HepG2 (cell line): Measurements from ENCODE around the gene TRIM54. TPM values are rescaled to one million over a fixed set of nuclear protein-coding genes. Genes with fewer than 3 reads are reported as not detected.

Experiments used
- ATAC-seq: fragments of 200-7000 bp; cut with Tn5 transposase; 3 replicates; pipeline ENCODE4 v1.9.1; 2020; ENCODE audit warnings: mild to moderate bottlenecking, moderate library complexity
- BruUV-seq: library from RNA; stranded (reverse); fragments of 400-500 nt; replicated peaks from 2 replicates; lab custom pipeline; 2021; lab: Mats Ljungman, UMichigan
- CTCF ChIA-PET: fragments of 300-600 bp; formaldehyde crosslinking; extraction: SDS; loops from one replicate; lab custom pipeline; 2021; ENCODE audit warnings: low total read pairs, inconsistent platforms, low intra/inter-chr PET ratio; lab: Yijun Ruan, JAX
- POLR2A ChIA-PET: fragments of 350-600 bp; sonication (Branson Sonifier 250); formaldehyde crosslinking; loops from one replicate; lab custom pipeline; 2020; ENCODE audit warnings: antibody characterized with exemption, inconsistent platforms; lab: Yijun Ruan, JAX
- DNase-seq: peaks from one replicate; pipeline ENCODE4 v3.0.0-alpha.2; 2015; ENCODE audit warnings: low spot score
- FAIRE-seq: peaks from 3 replicates; lab custom pipeline; 2011; peaks lifted over from hg19 to GRCh38; lab: Jason Lieb, UNC
- H2AFZ ChIP-seq: one replicate; pipeline ENCODE4 v1.6.1; 2011; ENCODE audit warnings: low read length, inconsistent platforms
- H3K27ac ChIP-seq: fragments of 300-600 bp; 3 replicates; pipeline ENCODE4 v1.8.0; 2011; ENCODE audit warnings: mixed run types, mild to moderate bottlenecking, mixed read lengths, low read length, inconsistent platforms; ENCODE audit not compliant: insufficient read depth; ENCODE audit errors: extremely low read length
- H3K27me3 ChIP-seq, 2 experiments: fragments of 200-600 bp in 1 of 2; 2 replicates in 1 of 2; 3 replicates in 1 of 2; pipeline versions ENCODE4 v1.6.0 to v1.8.0; 2011; ENCODE audit warnings: low read length in 2 of 2, mild to moderate bottlenecking in 2 of 2, moderate library complexity in 2 of 2, inconsistent platforms in 1 of 2; ENCODE audit not compliant: insufficient read depth in 2 of 2, control insufficient read depth in 1 of 2
- H3K36me3 ChIP-seq, 2 experiments: fragments of 200-600 bp in 1 of 2; replicated peaks in 1 of 2; 2 replicates in 1 of 2; 3 replicates in 1 of 2; pipeline versions ENCODE4 v1.5.1 to v1.8.0; 2011; ENCODE audit warnings: low read length in 2 of 2, inconsistent platforms in 1 of 2; ENCODE audit not compliant: insufficient read depth in 2 of 2, control insufficient read depth in 1 of 2
- H3K4me1 ChIP-seq: 2 replicates; pipeline ENCODE4 v1.5.1; 2012; ENCODE audit warnings: low read length, inconsistent platforms; ENCODE audit not compliant: insufficient read depth
- H3K4me2 ChIP-seq: 2 replicates; pipeline ENCODE4 v1.6.0; 2011; ENCODE audit warnings: low read depth, low read length, inconsistent platforms
- H3K4me3 ChIP-seq, 3 experiments: fragments of 200-600 bp in 1 of 3; sonication (generic), shearing (Covaris generic) in 1 of 3; replicated peaks in 1 of 3; 2 replicates each; pipeline ENCODE4 v1.5.1; 2011 to 2016; ENCODE audit warnings: low read length in 3 of 3, inconsistent platforms in 2 of 3, low read depth in 2 of 3, mild to moderate bottlenecking in 2 of 3, control low read depth in 1 of 3, mixed read lengths in 1 of 3; ENCODE audit not compliant: insufficient read depth in 1 of 3
- H3K79me2 ChIP-seq: one replicate; pipeline ENCODE4 v1.6.1; 2011; ENCODE audit warnings: low read length, inconsistent platforms; ENCODE audit not compliant: insufficient read depth
- H3K9ac ChIP-seq: 2 replicates; pipeline ENCODE4 v1.6.0; 2011; ENCODE audit warnings: mild to moderate bottlenecking, low read depth, low read length, inconsistent platforms; ENCODE audit not compliant: insufficient read depth
- H3K9me3 ChIP-seq: 2 replicates; pipeline ENCODE4 v1.5.1; 2012; ENCODE audit warnings: mild to moderate bottlenecking, low read length
- H4K20me1 ChIP-seq: 2 replicates; pipeline ENCODE4 v1.6.0; 2011; ENCODE audit warnings: inconsistent platforms, mild to moderate bottlenecking, low read length, moderate library complexity; ENCODE audit not compliant: insufficient read depth
- ATAD3A ChIP-seq: sonication (generic); formaldehyde crosslinking; IDR thresholded peaks from 2 replicates; pipeline ENCODE4 v1.4.0; 2020; ENCODE audit warnings: missing genetic modification reagents
- ATF7 ChIP-seq, 2 experiments: fragments of 450-650 bp in 1 of 2; sonication (generic) in 1 of 2; formaldehyde crosslinking in 1 of 2; IDR thresholded peaks; 2 replicates each; pipeline versions ENCODE4 v1.4.0 to v1.6.1; 2016 to 2020; ENCODE audit warnings: antibody characterized with exemption in 1 of 2, mild to moderate bottlenecking in 1 of 2, missing genetic modification reagents in 1 of 2
- ELF1 ChIP-seq: sonication (generic); formaldehyde crosslinking; IDR thresholded peaks from 2 replicates; pipeline ENCODE4 v1.4.0; 2020; ENCODE audit warnings: missing genetic modification reagents
- HNRNPL ChIP-seq: fragments of 200-400 bp; formaldehyde crosslinking; IDR thresholded peaks from 2 replicates; pipeline ENCODE4 v1.6.1; 2017; ENCODE audit warnings: mild to moderate bottlenecking, low read depth, low read length
- HOXA5 ChIP-seq: sonication (generic); formaldehyde crosslinking; IDR thresholded peaks from 2 replicates; pipeline ENCODE4 v1.4.0; 2020; ENCODE audit warnings: missing genetic modification reagents
- MXD4 ChIP-seq: IDR thresholded peaks from 2 replicates; pipeline ENCODE4 v1.6.1; 2016; ENCODE audit warnings: mild to moderate bottlenecking, missing biosample characterization, missing genetic modification reagents
- PATZ1 ChIP-seq: sonication (generic); formaldehyde crosslinking; IDR thresholded peaks from 2 replicates; pipeline ENCODE4 v1.4.0; 2020; ENCODE audit warnings: missing genetic modification reagents
- RFX3 ChIP-seq: IDR thresholded peaks from 2 replicates; pipeline ENCODE4 v1.6.1; 2016; ENCODE audit warnings: missing biosample characterization, missing genetic modification reagents
- SKI ChIP-seq: fragments of 450-650 bp; IDR thresholded peaks from one replicate; pipeline ENCODE4 v1.6.1; 2018; ENCODE audit warnings: mild to moderate bottlenecking; ENCODE audit not compliant: partially characterized antibody
- SMAD9 ChIP-seq: sonication (generic); formaldehyde crosslinking; IDR thresholded peaks from 2 replicates; pipeline ENCODE4 v1.5.1; 2020; ENCODE audit warnings: mild to moderate bottlenecking, missing genetic modification reagents
- YEATS4 ChIP-seq: sonication (generic); formaldehyde crosslinking; IDR thresholded peaks from 2 replicates; pipeline ENCODE4 v1.4.0; 2020; ENCODE audit warnings: missing genetic modification reagents, borderline replicate concordance
- ZFP90 ChIP-seq: sonication (generic); formaldehyde crosslinking; IDR thresholded peaks from 2 replicates; pipeline ENCODE4 v1.8.0; 2022; ENCODE audit warnings: missing genetic modification reagents, mild to moderate bottlenecking, inconsistent platforms, borderline replicate concordance
- ZMAT3 ChIP-seq: sonication (generic); formaldehyde crosslinking; conservative IDR thresholded peaks from 2 replicates; pipeline ENCODE4 v1.7.0; 2021; ENCODE audit warnings: missing genetic modification reagents
- ZNF274 ChIP-seq: sonication (generic); formaldehyde crosslinking; IDR thresholded peaks from 2 replicates; pipeline ENCODE4 v1.5.1; 2020; ENCODE audit warnings: mild to moderate bottlenecking, missing genetic modification reagents
- ZNF549 ChIP-seq: sonication (generic); formaldehyde crosslinking; IDR thresholded peaks from 2 replicates; pipeline ENCODE4 v1.5.0; 2020; ENCODE audit warnings: missing genetic modification reagents
- ZNF577 ChIP-seq: sonication (generic); formaldehyde crosslinking; IDR thresholded peaks from 2 replicates; pipeline ENCODE4 v1.4.0; 2020; ENCODE audit warnings: mild to moderate bottlenecking, low read depth, missing genetic modification reagents, borderline replicate concordance
- ZNF784 ChIP-seq: sonication (generic); formaldehyde crosslinking; IDR thresholded peaks from 2 replicates; pipeline ENCODE4 v1.5.1; 2020; ENCODE audit warnings: missing genetic modification reagents, mild to moderate bottlenecking, borderline replicate concordance
- WGBS: methylation state at CpG from one replicate; pipeline ENCODE4 v1.1.6; 2017; ENCODE audit warnings: low lambda C conversion rate; 5-methylcytosine and 5-hydroxymethylcytosine counted together
- in situ Hi-C: cut with HindIII; loops from 2 replicates; pipeline ENCODE4 v1.10.0; 2017; ENCODE audit warnings: low pct_unique_long_range_greater_than_20kb; ENCODE audit not compliant: extremely low pct_ligation_motif_present
- intact Hi-C: fragments of 100-400 bp; cut with micrococcal nuclease; formaldehyde crosslinking; loops from one replicate; pipeline ENCODE4 v1.10.0; 2022; ENCODE audit not compliant: unreplicated experiment
- polyA plus RNA-seq, 8 experiments: library from polyadenylated mRNA; depleted of rRNA in 3 of 8; stranded (reverse) in 7 of 8; unstranded in 1 of 8; fragments of >200 nt; fragmentation: Illumina TruSeq in 4 of 8; extraction: Trizol in 4 of 8; gene quantifications; 2 replicates each; pipeline versions ENCODE4 v1.2.1 to v1.2.3, GENCODE V29; 2011 to 2016; ENCODE audit warnings: low read depth in 4 of 8, missing spikeins in 1 of 8, mixed read lengths in 1 of 8; ENCODE audit not compliant: insufficient read depth in 1 of 8
- total RNA-seq, 5 experiments: library from RNA; depleted of rRNA; stranded (reverse); fragments of >200 nt; fragmentation: Illumina TruSeq; extraction: Trizol; gene quantifications; 2 replicates each; pipeline ENCODE4 v1.2.3, GENCODE V29; 2016; ENCODE audit warnings: low read depth in 1 of 5
- TF ChIP-seq, protein P1 (sequence below): sonication (generic); formaldehyde crosslinking; IDR thresholded peaks from 2 replicates; pipeline ENCODE4 v1.5.0; 2020; ENCODE audit warnings: missing genetic modification reagents
- TF ChIP-seq, protein P2 (sequence below): sonication (generic); formaldehyde crosslinking; IDR thresholded peaks from 2 replicates; pipeline ENCODE4 v1.5.0; 2020; ENCODE audit warnings: missing genetic modification reagents, mild to moderate bottlenecking, borderline replicate concordance
- TF ChIP-seq, protein P3 (sequence below): IDR thresholded peaks from 2 replicates; pipeline ENCODE4 v1.6.1; 2012; ENCODE audit warnings: inconsistent platforms

The TRIM54 gene
- total and polyA plus RNA-seq, 2 of the 13 experiments (the other 11 are each of a cell fraction or from before 2014, with no cell fraction given): 0.07 to 0.13 TPM

GRCh38 chr2:27281855-27282559 lies at the start of gene TRIM54 (continued):
- TF ChIP-seq, protein P1, sequence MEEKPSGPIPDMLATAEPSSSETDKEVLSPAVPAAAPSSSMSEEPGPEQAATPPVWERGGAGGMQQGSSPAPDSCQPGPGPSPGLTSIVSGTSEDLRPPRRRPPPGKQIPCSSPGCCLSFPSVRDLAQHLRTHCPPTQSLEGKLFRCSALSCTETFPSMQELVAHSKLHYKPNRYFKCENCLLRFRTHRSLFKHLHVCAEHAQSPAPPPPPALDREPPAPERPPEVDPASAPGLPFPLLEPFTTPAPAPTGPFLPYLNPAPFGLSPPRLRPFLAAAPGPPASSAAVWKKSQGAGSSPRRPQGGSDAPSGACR (CRISPR knock-in tag): no peak
- TF ChIP-seq ATF7 (IDR thresholded peaks at IDR 0.05) (no peak), ATF7 (CRISPR knock-in tag; IDR thresholded peaks at IDR 0.05) (no peak), ZNF577 (CRISPR knock-in tag) (no peak)
- TF ChIP-seq, all 625 proteins: peak for 0

DNA sequence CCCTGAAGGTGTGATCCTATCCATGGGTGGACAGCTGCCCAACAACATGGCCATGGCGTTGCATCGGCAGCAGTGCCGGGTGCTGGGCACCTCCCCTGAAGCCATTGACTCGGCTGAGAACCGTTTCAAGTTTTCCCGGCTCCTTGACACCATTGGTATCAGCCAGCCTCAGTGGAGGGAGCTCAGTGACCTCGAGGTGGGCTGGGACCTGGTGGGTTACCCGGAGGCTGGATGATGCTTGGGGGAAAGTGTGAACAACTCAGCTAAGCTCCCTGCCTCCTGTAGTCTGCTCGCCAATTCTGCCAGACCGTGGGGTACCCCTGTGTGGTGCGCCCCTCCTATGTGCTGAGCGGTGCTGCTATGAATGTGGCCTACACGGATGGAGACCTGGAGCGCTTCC lies 48.9 kb upstream of the TRIM54 start:
- CTCF ChIA-PET: no interaction called here
- POLR2A ChIA-PET: no interaction called here
- no TSS peak for BruUV-seq
- TF ChIP-seq PATZ1 (no peak), HNRNPL (no peak), RFX3 (CRISPR knock-in tag) (no peak), MXD4 (no peak), HOXA5 (CRISPR knock-in tag) (no peak), ZFP90 (CRISPR knock-in tag) (no peak), SKI (no peak), ZNF784 (CRISPR knock-in tag) (no peak), ZNF549 (CRISPR knock-in tag) (no peak), ELF1 (no peak), ZNF274 (CRISPR knock-in tag) (no peak), YEATS4 (CRISPR knock-in tag) (no peak), SMAD9 (CRISPR knock-in tag) (no peak), ZMAT3 (CRISPR knock-in tag) (no peak), ATAD3A (CRISPR knock-in tag) (no peak)
- TF ChIP-seq, protein P2, sequence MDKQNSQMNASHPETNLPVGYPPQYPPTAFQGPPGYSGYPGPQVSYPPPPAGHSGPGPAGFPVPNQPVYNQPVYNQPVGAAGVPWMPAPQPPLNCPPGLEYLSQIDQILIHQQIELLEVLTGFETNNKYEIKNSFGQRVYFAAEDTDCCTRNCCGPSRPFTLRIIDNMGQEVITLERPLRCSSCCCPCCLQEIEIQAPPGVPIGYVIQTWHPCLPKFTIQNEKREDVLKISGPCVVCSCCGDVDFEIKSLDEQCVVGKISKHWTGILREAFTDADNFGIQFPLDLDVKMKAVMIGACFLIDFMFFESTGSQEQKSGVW (CRISPR knock-in tag): no peak
- TF ChIP-seq, protein P3, sequence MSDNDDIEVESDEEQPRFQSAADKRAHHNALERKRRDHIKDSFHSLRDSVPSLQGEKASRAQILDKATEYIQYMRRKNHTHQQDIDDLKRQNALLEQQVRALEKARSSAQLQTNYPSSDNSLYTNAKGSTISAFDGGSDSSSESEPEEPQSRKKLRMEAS: no peak

More for the DNA sequence above, 48.9 kb upstream of the TRIM54 start:
- FAIRE-seq (no peak), ATAC-seq (no peak), DNase-seq (no peak)
- intact Hi-C loops (no loop called here), in situ Hi-C loops (no loop called here)
- WGBS: 98% methylated on average over 14 of the region's 14 CpGs
- Histone ChIP-seq H4K20me1 (no peaks in the 10 kb centered on the region), H3K27me3 (no peaks in the 10 kb centered on the region), H3K4me3 (no peak overlapping the region), H3K79me2 (no peaks in the 10 kb centered on the region), H3K9me3 (no peaks in the 10 kb centered on the region), H3K4me2 (no peak overlapping the region), H3K27ac (no peak overlapping the region), H2AFZ (no peak overlapping the region), H3K9ac (no peak overlapping the region), H3K36me3 (peaks cover 67 to 80% of the 10 kb centered on the region in 2 experiments), H3K4me1 (peaks cover 2% of the 10 kb centered on the region; the same call in 1 of the 2 replicates)
